Fibroblast of lung (primary cell): ENCODE measurements around the gene SNX5.

Source experiments
- CTCF ChIP-seq, 2 donors: IDR thresholded peaks in 1 of 2; conservative IDR thresholded peaks in 1 of 2; 1 replicate in 1 of 2; 2 replicates in 1 of 2; pipeline ENCODE4 v1.5.1; 2011 to 2012; ENCODE audit warnings: low read length in 2 of 2, control low read depth in 1 of 2, inconsistent platforms in 1 of 2, low read depth in 1 of 2, mild to moderate bottlenecking in 1 of 2
- EZH2 ChIP-seq: IDR thresholded peaks from 2 replicates; pipeline ENCODE4 v1.5.1; 2012; ENCODE audit warnings: low read length, control low read depth, mild to moderate bottlenecking; ENCODE audit errors: missing control alignments

GRCh38 chr20:17902531-17903083 is 66.0 kb downstream of the SNX5 start:
- TF ChIP-seq CTCF (conservative IDR thresholded peaks at IDR 0.05 in 1 of 2, IDR thresholded peaks at IDR 0.05 in 1 of 2; ENCODE audit: low read depth in 1 of 2, low read length in 2 of 2) = no peak
- TF ChIP-seq EZH2 = no peak
